ENCODE results near the gene TTLL4. TPM values are rescaled to one million over a fixed set of nuclear protein-coding genes. Genes with fewer than 3 reads are reported as not detected.

TTLL4 gene
- total RNA-seq, 2 donors from 2014 or later = 96.5 to 99.0 TPM

GRCh38 chr2:218727502-218728165, 17.0 kb downstream of the TTLL4 start:
- no peak for DNase-seq
- WGBS, 2 experiments (ENCODE audit: insufficient coverage in 1 of 2, insufficient read length in 1 of 2) = 87 to 99% methylated on average over 2 to 6 of the region's 6 CpGs

DNA sequence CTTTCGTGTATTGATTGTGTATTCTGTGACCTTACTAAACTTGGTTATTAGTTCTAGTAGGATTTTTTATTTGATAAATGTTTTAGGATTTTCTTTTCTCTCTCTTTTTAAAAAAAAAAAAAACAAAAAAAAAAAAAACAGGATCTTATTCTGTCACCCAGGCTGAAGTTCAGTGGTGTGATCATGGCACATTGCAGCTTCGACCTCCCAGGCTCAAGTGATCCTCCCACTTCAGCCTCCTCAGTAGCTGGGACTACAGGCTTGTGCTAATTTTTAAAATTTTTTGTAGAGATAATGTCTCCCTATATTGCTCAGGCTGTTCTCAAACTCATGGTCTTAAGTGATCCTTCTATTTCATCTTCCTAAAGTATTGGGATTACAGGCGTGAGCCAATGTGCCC, 19.0 kb downstream of the TTLL4 start:
- H3K27me3 ChIP-seq (ENCODE audit: control insufficient read depth, insufficient read depth, low read length, poor library complexity, severe bottlenecking) = no peaks in the 10 kb centered on the region
- no peaks in the 10 kb centered on the region for H3K4me1 ChIP-seq (ENCODE audit: control insufficient read depth, insufficient read depth, low read length)
- TF ChIP-seq CTCF (conservative IDR thresholded peaks at IDR 0.05) = no peak
- no peak overlapping the region for H3K9ac ChIP-seq (ENCODE audit: extremely low read depth, low read length, poor library complexity, severe bottlenecking)
- 90 to 100% methylated on average over 2 to 3 of the region's 3 CpGs for WGBS, 2 experiments (ENCODE audit: insufficient coverage in 1 of 2, insufficient read length in 1 of 2)
- peaks cover 55% of the 10 kb centered on the region for H3K36me3 ChIP-seq (ENCODE audit: control insufficient read depth, insufficient read depth, low read length)
- Mint-ChIP-seq H3K27ac (no peak overlapping the region), H3K36me3 (ENCODE audit: low read depth) (peaks cover 52% of the 10 kb centered on the region), H3K4me3 (no peak overlapping the region), H3K4me1 (peaks cover 17% of the 10 kb centered on the region), H3K27me3 (ENCODE audit: insufficient read depth) (no peaks in the 10 kb centered on the region), H3K9me3 (peaks cover 32% of the 10 kb centered on the region)
- no peak overlapping the region for H3K4me3 ChIP-seq (ENCODE audit: low read length)
- peaks cover 38% of the 10 kb centered on the region for H3K9me3 ChIP-seq (ENCODE audit: control insufficient read depth, low read length)
- H3K27ac ChIP-seq (ENCODE audit: low read depth, low read length) = no peak overlapping the region
- no peak for DNase-seq

More at GRCh38 chr2:218727502-218728165, 17.0 kb downstream of the TTLL4 start:
- peaks cover 38% of the 10 kb centered on the region for H3K9me3 ChIP-seq (ENCODE audit: control insufficient read depth, low read length)
- TF ChIP-seq CTCF (conservative IDR thresholded peaks at IDR 0.05) = peak; percentile 67
- no peak overlapping the region for H3K27ac Mint-ChIP-seq
- peaks cover 6% of the 10 kb centered on the region for H3K4me1 ChIP-seq (ENCODE audit: control insufficient read depth, insufficient read depth, low read length)
- no peak overlapping the region for H3K9ac ChIP-seq (ENCODE audit: extremely low read depth, low read length, poor library complexity, severe bottlenecking)
- H3K36me3 ChIP-seq (ENCODE audit: control insufficient read depth, insufficient read depth, low read length) = peaks cover 49% of the 10 kb centered on the region
- no peak overlapping the region for H3K27ac ChIP-seq (ENCODE audit: low read depth, low read length)
- H3K4me3 ChIP-seq (ENCODE audit: low read length) = peak overlapping the region; percentile 64
- H3K27me3 ChIP-seq (ENCODE audit: control insufficient read depth, insufficient read depth, low read length, poor library complexity, severe bottlenecking) = no peaks in the 10 kb centered on the region
- H3K4me3 Mint-ChIP-seq = no peak overlapping the region
- peaks cover 18% of the 10 kb centered on the region for H3K4me1 Mint-ChIP-seq
- H3K27me3 Mint-ChIP-seq (ENCODE audit: insufficient read depth) = no peaks in the 10 kb centered on the region
- H3K9me3 Mint-ChIP-seq = peaks cover 32% of the 10 kb centered on the region
- H3K36me3 Mint-ChIP-seq (ENCODE audit: low read depth) = peaks cover 53% of the 10 kb centered on the region

- no peaks in the 10 kb centered on the region for H3K27me3 Mint-ChIP-seq (ENCODE audit: insufficient read depth)
- H3K9me3 ChIP-seq (ENCODE audit: control insufficient read depth, low read length) = peaks cover 15% of the 10 kb centered on the region
- TF ChIP-seq CTCF (conservative IDR thresholded peaks at IDR 0.05) = no peak
- DNase-seq = no peak
- peaks cover 17% of the 10 kb centered on the region for H3K4me1 Mint-ChIP-seq
- no peak overlapping the region for H3K4me3 Mint-ChIP-seq
- no peaks in the 10 kb centered on the region for H3K4me1 ChIP-seq (ENCODE audit: control insufficient read depth, insufficient read depth, low read length)
- peaks cover 53% of the 10 kb centered on the region for H3K36me3 ChIP-seq (ENCODE audit: control insufficient read depth, insufficient read depth, low read length)
- peaks cover 11% of the 10 kb centered on the region for H3K9me3 Mint-ChIP-seq
- H3K9ac ChIP-seq (ENCODE audit: extremely low read depth, low read length, poor library complexity, severe bottlenecking) = no peak overlapping the region
- H3K36me3 Mint-ChIP-seq (ENCODE audit: low read depth) = peaks cover 44% of the 10 kb centered on the region
- H3K27ac ChIP-seq (ENCODE audit: low read depth, low read length) = no peak overlapping the region
- H3K27ac Mint-ChIP-seq = peak overlapping the region; percentile 69
- H3K4me3 ChIP-seq (ENCODE audit: low read length) = no peak overlapping the region
- no peaks in the 10 kb centered on the region for H3K27me3 ChIP-seq (ENCODE audit: control insufficient read depth, insufficient read depth, low read length, poor library complexity, severe bottlenecking)
- WGBS, 2 experiments (ENCODE audit: insufficient coverage in 1 of 2, insufficient read length in 1 of 2) = 86 to 97% methylated on average over 3 to 5 of the region's 5 CpGs
These were observed 21.6 kb downstream of the TTLL4 start for GRCh38 chr2:218732052-218732760.

Measured in endodermal cell (in vitro differentiated cells).